Muscle of leg (tissue), 11 donors: ENCODE data around the gene SLN. TPM values are rescaled to one million over a fixed set of nuclear protein-coding genes. Genes with fewer than 3 reads are reported as not detected.

Experiments
- DNase-seq: peaks from one replicate; pipeline ENCODE4 v3.0.0; 2013
- H3K27ac ChIP-seq: one replicate; pipeline ENCODE4 v1.5.1; 2013; ENCODE audit warnings: mild to moderate bottlenecking, low read length, control low read depth
- H3K27me3 ChIP-seq: one replicate; pipeline ENCODE4 v1.6.1; 2013; ENCODE audit warnings: low read length; ENCODE audit not compliant: control insufficient read depth, insufficient read depth
- H3K36me3 ChIP-seq: one replicate; pipeline ENCODE4 v1.6.1; 2013; ENCODE audit warnings: low read length; ENCODE audit not compliant: control insufficient read depth, insufficient read depth
- H3K4me1 ChIP-seq: one replicate; pipeline ENCODE4 v1.6.1; 2013; ENCODE audit warnings: low read length; ENCODE audit not compliant: control insufficient read depth, insufficient read depth
- H3K4me3 ChIP-seq: one replicate; pipeline ENCODE4 v1.5.1; 2013; ENCODE audit warnings: low read length, control low read depth
- H3K9me3 ChIP-seq: replicated peaks from 2 replicates; pipeline ENCODE4 v1.6.1; 2013; ENCODE audit warnings: low read depth, low read length; ENCODE audit not compliant: control insufficient read depth
- WGBS: methylation state at CpG from one replicate; pipeline ENCODE4 v1.1.5; 2013; ENCODE audit warnings: missing lambda C conversion rate; ENCODE audit not compliant: insufficient coverage; 5-methylcytosine and 5-hydroxymethylcytosine counted together
- polyA plus RNA-seq, 8 donors: library from polyadenylated mRNA; unstranded; fragments of 120-200 nt; gene quantifications; one replicate each; pipeline versions ENCODE4 v1.2.1 to v1.2.3, GENCODE V29; 2013; ENCODE audit warnings: inconsistent platforms in 1 of 8, low replicate concordance in 1 of 8; ENCODE audit not compliant: insufficient read length in 8 of 8, insufficient read depth in 1 of 8
- total RNA-seq: library from RNA; stranded (reverse); fragments of 120-200 nt; gene quantifications from one replicate; pipeline ENCODE4 v1.2.4, GENCODE V29; 2013

SLN gene
- total and polyA plus RNA-seq, 9 donors: 1,125 to 3,037 (median 2,095) TPM

GRCh38 chr11:107721207-107721606 lies 9.4 kb upstream of the SLN start:
- Histone ChIP-seq H3K27ac (peak overlapping the region; percentile 72), H3K4me1 (peaks cover 19% of the 10 kb centered on the region), H3K9me3 (no peaks in the 10 kb centered on the region), H3K4me3 (no peak overlapping the region), H3K27me3 (no peaks in the 10 kb centered on the region), H3K36me3 (no peaks in the 10 kb centered on the region)
- DNase-seq: no peak
- WGBS: 75% methylated on average over 2 of the region's 2 CpGs

DNA sequence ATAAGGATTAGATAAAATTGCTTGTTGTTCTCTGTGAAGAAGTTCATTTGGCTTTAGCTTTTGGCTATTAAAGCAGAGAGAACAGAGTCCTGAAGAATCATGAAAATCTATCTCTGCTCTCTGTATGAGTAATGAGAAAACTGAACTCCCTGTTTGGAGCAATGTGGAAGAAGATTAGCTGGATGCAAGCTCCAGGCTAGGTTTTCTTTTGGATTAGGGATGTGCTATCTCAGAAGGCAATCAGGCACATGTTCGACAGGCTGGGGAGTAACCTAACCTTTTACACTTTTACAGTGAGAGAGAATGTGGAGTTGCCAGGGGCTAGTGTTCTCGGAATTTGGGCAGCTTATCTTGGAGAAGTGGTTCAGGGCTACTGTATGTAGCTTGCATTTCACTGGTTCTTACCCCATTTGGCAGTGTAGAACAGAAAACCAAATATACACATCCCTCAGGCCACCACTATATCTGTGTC lies 8.5 kb upstream of the SLN start:
- no CpG with 5 or more reads among the region's 2 CpGs for WGBS
- no peak overlapping the region for H3K4me3 ChIP-seq
- no peaks in the 10 kb centered on the region for H3K27me3 ChIP-seq
- peaks cover 19% of the 10 kb centered on the region for H3K4me1 ChIP-seq
- no peak for DNase-seq
- no peaks in the 10 kb centered on the region for H3K36me3 ChIP-seq
- H3K9me3 ChIP-seq: no peaks in the 10 kb centered on the region
- peak overlapping the region; percentile 72 for H3K27ac ChIP-seq

DNA sequence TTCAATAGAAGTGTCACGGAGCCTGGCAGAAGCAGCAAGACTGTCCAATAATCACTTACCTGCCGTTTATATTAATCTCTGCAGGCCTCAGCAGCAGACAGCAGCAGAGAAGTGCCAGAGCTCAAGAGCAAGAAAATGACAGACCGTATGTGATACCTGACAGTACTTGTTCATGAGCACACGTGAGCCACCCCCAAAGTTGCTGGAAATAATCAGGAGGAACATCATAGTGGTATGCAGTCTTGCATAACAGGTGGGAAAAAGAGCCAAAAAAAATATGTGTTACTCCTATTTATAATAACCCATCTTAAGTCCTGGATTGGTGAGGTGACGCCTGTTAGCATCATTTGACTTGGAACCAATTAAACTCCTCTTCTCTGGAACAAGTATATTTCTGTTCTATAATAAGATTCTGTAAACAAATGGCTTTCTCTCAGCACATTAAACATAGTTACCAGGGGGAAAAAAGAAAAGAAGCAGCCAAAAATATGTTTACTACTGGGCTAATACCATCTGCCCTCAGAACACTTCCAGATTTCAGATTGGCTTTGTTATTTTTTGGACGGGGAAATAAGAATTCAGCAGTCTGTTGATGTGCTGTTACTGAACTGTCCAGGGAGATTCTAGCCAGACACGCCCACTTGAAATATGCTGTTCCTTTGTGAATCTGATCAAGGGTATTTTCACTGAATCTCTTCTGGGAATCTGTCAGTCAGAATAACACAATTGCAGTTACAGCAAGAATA lies 7.9 kb upstream of the SLN start:
- peak; percentile 92 for DNase-seq
- H3K27ac ChIP-seq: peak overlapping the region; percentile 72
- no peaks in the 10 kb centered on the region for H3K9me3 ChIP-seq
- no peaks in the 10 kb centered on the region for H3K27me3 ChIP-seq
- peaks cover 19% of the 10 kb centered on the region for H3K4me1 ChIP-seq
- no peak overlapping the region for H3K4me3 ChIP-seq
- 0% methylated on average over 1 of the region's 7 CpGs for WGBS
- no peaks in the 10 kb centered on the region for H3K36me3 ChIP-seq

DNA sequence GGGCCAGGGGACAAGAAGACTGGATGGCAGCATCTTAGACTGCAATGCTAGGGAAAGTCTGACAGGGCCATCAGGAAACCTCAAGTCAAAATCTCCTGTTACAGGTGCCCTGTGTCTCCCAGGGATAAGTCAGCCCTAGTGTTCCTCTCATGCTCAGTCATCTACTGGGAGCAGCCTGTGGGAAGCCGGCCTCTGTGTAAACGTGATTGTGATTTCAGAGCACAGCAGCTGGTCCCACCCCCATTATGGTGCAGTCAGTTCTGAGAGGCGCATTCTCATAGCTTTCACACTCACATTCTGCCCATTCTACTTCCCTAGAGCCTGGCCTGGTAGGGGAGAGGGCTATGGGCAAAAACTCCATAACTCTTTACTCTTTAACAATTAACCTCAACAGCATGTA lies 7.2 kb upstream of the SLN start:
- Histone ChIP-seq H3K4me1 (peaks cover 19% of the 10 kb centered on the region), H3K27me3 (no peaks in the 10 kb centered on the region), H3K36me3 (no peaks in the 10 kb centered on the region), H3K4me3 (no peak overlapping the region), H3K9me3 (no peaks in the 10 kb centered on the region), H3K27ac (peak overlapping the region; percentile 72)
- WGBS: no CpG with 5 or more reads among the region's 3 CpGs
- peak; percentile 43 for DNase-seq

DNA sequence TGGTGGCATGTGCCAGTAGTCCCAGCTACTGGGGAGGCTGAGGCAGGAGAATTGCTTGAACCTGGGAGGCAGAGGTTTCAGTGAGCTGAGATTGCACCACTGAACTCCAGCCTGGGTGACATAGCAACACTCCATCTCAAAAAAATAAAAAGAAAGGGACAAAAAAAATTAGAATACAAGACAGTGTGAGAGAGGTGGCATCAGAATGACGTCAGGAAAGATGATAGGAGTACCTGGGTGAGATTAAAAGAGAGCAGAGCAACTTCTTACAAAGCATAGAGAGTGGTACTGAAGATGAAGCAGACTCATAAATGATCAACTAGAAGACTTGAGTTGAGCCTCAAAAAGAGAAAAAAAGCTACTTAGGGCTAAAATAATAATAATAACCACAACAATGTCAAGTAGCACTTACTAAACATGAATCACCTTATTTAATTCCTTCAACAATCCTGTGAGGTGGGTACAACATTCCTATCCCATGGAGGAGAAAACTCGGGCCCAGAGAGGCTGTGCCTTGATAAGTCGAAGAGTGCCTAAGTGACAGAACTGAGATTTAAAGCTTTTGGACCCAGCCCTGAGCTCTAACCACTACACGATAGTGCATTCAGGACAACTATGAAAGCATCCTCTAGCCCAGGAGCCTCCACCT lies 5.2 kb upstream of the SLN start:
- Histone ChIP-seq H3K36me3 (no peaks in the 10 kb centered on the region), H3K9me3 (no peaks in the 10 kb centered on the region), H3K27ac (no peak overlapping the region), H3K4me1 (peaks cover 23% of the 10 kb centered on the region), H3K27me3 (no peaks in the 10 kb centered on the region), H3K4me3 (no peak overlapping the region)
- DNase-seq: no peak
- 90% methylated on average over 2 of the region's 4 CpGs for WGBS

GRCh38 chr11:107713009-107713408 lies 1.2 kb upstream of the SLN start:
- H3K36me3 ChIP-seq: no peaks in the 10 kb centered on the region
- no peaks in the 10 kb centered on the region for H3K9me3 ChIP-seq
- H3K27ac ChIP-seq: peak overlapping the region; percentile 74
- no CpG with 5 or more reads among the region's 3 CpGs for WGBS
- H3K4me3 ChIP-seq: peak overlapping the region; percentile 9
- peak; percentile 77 for DNase-seq
- no peaks in the 10 kb centered on the region for H3K27me3 ChIP-seq
- peaks cover 4% of the 10 kb centered on the region for H3K4me1 ChIP-seq

- H3K4me1 ChIP-seq: peaks cover 4% of the 10 kb centered on the region
These were observed 1.6 kb downstream of the SLN start for GRCh38 chr11:107710301-107710700.

DNA sequence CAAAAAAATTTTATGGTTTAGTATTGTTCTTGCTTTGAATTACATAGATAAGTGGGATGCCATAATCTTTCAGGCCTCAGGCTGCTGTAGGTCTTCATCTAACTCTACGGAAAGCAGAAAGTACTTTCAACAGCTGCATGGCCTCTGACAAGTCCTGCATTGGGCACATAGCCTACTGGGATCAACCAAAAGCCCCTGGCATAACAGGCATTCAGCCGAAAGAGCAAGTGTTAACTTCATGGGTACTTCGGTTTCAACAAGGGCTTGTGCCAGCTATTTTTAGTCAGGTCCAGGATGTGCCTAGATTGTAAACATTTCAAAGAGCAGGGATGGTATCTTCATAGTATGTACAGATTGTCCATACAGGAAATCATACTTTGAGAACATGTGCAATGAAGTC lies 3.1 kb downstream of the SLN start:
- Histone ChIP-seq H3K27me3 (no peaks in the 10 kb centered on the region), H3K27ac (no peak overlapping the region), H3K4me1 (peaks cover 4% of the 10 kb centered on the region), H3K36me3 (no peaks in the 10 kb centered on the region), H3K9me3 (no peaks in the 10 kb centered on the region), H3K4me3 (peak overlapping the region; percentile 49)
- DNase-seq: peak; percentile 82
- WGBS: 86% methylated on average over 2 of the region's 3 CpGs

More at GRCh38 chr11:107710301-107710700, 1.6 kb downstream of the SLN start:
- peak overlapping the region; percentile 49 for H3K4me3 ChIP-seq
- no peaks in the 10 kb centered on the region for H3K27me3 ChIP-seq
- H3K27ac ChIP-seq: peak overlapping the region; percentile 83
- no peaks in the 10 kb centered on the region for H3K9me3 ChIP-seq
- no peaks in the 10 kb centered on the region for H3K36me3 ChIP-seq
- no peak for DNase-seq
- 100% methylated on average over 1 of the region's 1 CpG for WGBS

- H3K4me3 ChIP-seq: peak overlapping the region; percentile 31
- peak overlapping the region; percentile 54 for H3K27ac ChIP-seq
- H3K36me3 ChIP-seq: no peaks in the 10 kb centered on the region
- 61% methylated on average over 3 of the region's 4 CpGs for WGBS
- H3K27me3 ChIP-seq: no peaks in the 10 kb centered on the region
- H3K4me1 ChIP-seq: peaks cover 3% of the 10 kb centered on the region
- no peak for DNase-seq
- no peaks in the 10 kb centered on the region for H3K9me3 ChIP-seq
These were observed 4.0 kb downstream of the SLN start for GRCh38 chr11:107707807-107708206.

DNA sequence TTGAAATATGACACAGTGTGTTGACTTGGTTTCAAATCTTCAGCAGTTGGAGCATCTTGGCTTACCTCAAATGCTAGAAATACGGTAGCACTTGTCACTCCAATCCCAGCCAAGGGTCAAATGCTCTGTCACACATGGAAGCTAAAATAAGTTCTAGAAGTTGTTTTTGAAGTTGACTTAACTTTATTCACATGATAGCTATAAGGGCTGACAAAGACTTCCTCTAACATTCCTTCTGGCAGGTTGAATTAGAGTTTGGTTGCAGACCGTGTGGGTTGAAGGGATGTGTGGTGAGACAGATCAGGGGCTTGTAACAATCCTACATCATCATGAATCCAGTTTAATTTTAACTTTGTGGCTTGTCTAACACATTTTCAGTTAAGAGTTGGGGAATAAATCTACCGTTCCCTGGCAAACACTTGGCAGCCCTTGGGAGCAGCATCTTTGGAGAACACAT lies 4.6 kb downstream of the SLN start:
- Histone ChIP-seq H3K4me1 (peaks cover 2% of the 10 kb centered on the region), H3K27ac (peak overlapping the region; percentile 54), H3K27me3 (no peaks in the 10 kb centered on the region), H3K9me3 (no peaks in the 10 kb centered on the region), H3K4me3 (peak overlapping the region; percentile 31), H3K36me3 (no peaks in the 10 kb centered on the region)
- peak; percentile 41 for DNase-seq
- WGBS: no CpG with 5 or more reads among the region's 3 CpGs
